ENCODE data around the gene RAB14.

DNA sequence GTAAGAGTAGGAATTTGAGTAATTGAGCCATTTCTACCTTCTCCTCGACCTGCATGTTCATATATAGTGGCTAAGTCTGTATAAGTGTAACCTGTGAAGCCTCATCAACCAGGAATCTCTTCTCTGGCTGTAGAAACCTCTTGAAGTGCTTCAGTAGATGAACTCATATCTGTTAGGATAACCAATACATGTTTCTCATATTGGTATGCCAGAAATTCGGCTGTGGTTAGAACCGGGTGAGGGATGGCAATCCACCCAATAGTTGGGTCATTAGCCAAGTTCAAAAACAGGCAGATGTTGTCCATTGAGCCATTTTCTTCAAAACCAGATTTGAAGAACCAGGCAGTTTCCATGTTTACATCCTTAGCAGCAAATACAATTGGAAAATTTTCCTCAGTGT is 37.4 kb upstream of the RAB14 start:
- TF ChIP-seq, protein P1, sequence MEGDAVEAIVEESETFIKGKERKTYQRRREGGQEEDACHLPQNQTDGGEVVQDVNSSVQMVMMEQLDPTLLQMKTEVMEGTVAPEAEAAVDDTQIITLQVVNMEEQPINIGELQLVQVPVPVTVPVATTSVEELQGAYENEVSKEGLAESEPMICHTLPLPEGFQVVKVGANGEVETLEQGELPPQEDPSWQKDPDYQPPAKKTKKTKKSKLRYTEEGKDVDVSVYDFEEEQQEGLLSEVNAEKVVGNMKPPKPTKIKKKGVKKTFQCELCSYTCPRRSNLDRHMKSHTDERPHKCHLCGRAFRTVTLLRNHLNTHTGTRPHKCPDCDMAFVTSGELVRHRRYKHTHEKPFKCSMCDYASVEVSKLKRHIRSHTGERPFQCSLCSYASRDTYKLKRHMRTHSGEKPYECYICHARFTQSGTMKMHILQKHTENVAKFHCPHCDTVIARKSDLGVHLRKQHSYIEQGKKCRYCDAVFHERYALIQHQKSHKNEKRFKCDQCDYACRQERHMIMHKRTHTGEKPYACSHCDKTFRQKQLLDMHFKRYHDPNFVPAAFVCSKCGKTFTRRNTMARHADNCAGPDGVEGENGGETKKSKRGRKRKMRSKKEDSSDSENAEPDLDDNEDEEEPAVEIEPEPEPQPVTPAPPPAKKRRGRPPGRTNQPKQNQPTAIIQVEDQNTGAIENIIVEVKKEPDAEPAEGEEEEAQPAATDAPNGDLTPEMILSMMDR (IDR thresholded peaks at IDR 0.05; ENCODE audit: low read depth, low read length, poor library complexity, severe bottlenecking): no peak
- TF ChIP-seq EZH2phosphoT487 (IDR thresholded peaks at IDR 0.05; ENCODE audit: borderline replicate concordance, low read length): no peak

Measured in DOHH2 (cell line).